HUES48 (cell line): ENCODE data around the gene SLC23A3.

Source experiments
- H3K27ac ChIP-seq: one replicate; pipeline ENCODE4 v1.7.0; 2013; ENCODE audit warnings: low read depth, low read length, inconsistent platforms
- H3K27me3 ChIP-seq: 2 replicates; pipeline ENCODE4 v1.6.1; 2013; ENCODE audit warnings: mild to moderate bottlenecking, low read length; ENCODE audit not compliant: control insufficient read depth, insufficient read depth
- H3K36me3 ChIP-seq: 2 replicates; pipeline ENCODE4 v1.6.1; 2013; ENCODE audit warnings: low read length; ENCODE audit not compliant: control insufficient read depth, insufficient read depth
- H3K4me1 ChIP-seq: 2 replicates; pipeline ENCODE4 v1.6.1; 2013; ENCODE audit warnings: mild to moderate bottlenecking, low read length; ENCODE audit not compliant: control insufficient read depth, insufficient read depth
- H3K4me3 ChIP-seq: 2 replicates; pipeline ENCODE4 v1.5.1; 2013; ENCODE audit warnings: mild to moderate bottlenecking, low read depth, low read length
- H3K9ac ChIP-seq: 2 replicates; pipeline ENCODE4 v1.6.1; 2013; ENCODE audit warnings: mild to moderate bottlenecking, low read depth, low read length, moderate library complexity
- H3K9me3 ChIP-seq: 2 replicates; pipeline ENCODE4 v1.6.1; 2013; ENCODE audit warnings: low read length; ENCODE audit not compliant: control insufficient read depth, insufficient read depth

SLC23A3 gene

GRCh38 chr2:219118504-219118903 lies 51.3 kb downstream of the SLC23A3 start:
- Histone ChIP-seq H3K9ac (no peak overlapping the region), H3K27me3 (no peaks in the 10 kb centered on the region), H3K9me3 (no peaks in the 10 kb centered on the region), H3K36me3 (no peaks in the 10 kb centered on the region), H3K27ac (no peak overlapping the region), H3K4me1 (peaks cover 3% of the 10 kb centered on the region; the same call in 1 of the 2 replicates), H3K4me3 (no peak overlapping the region)

GRCh38 chr2:219116776-219117646 lies 52.8 kb downstream of the SLC23A3 start:
- H3K27me3 ChIP-seq = no peaks in the 10 kb centered on the region
- H3K9me3 ChIP-seq = no peaks in the 10 kb centered on the region
- H3K27ac ChIP-seq = no peak overlapping the region
- no peaks in the 10 kb centered on the region for H3K36me3 ChIP-seq
- H3K4me1 ChIP-seq = no peaks in the 10 kb centered on the region
- H3K9ac ChIP-seq = no peak overlapping the region
- no peak overlapping the region for H3K4me3 ChIP-seq

- Histone ChIP-seq H3K4me1 (peaks cover 7% of the 10 kb centered on the region; the same call in 1 of the 2 replicates), H3K4me3 (no peak overlapping the region), H3K27me3 (no peaks in the 10 kb centered on the region), H3K9ac (no peak overlapping the region), H3K27ac (no peak overlapping the region), H3K36me3 (no peaks in the 10 kb centered on the region), H3K9me3 (no peaks in the 10 kb centered on the region)
Measured at GRCh38 chr2:219112651-219113338, 57.0 kb downstream of the SLC23A3 start.

GRCh38 chr2:219112062-219112406 lies 57.8 kb downstream of the SLC23A3 start:
- Histone ChIP-seq H3K27me3 (no peaks in the 10 kb centered on the region), H3K36me3 (no peaks in the 10 kb centered on the region), H3K9me3 (no peaks in the 10 kb centered on the region), H3K4me1 (peaks cover 7% of the 10 kb centered on the region; the same call in 1 of the 2 replicates), H3K27ac (no peak overlapping the region), H3K9ac (no peak overlapping the region), H3K4me3 (no peak overlapping the region)
